HEK293T (cell line): Measurements from ENCODE around the gene VPS72.

ENCODE experiments used
- ARNT ChIP-seq: fragments of 450-650 bp; IDR thresholded peaks from 2 replicates; pipeline ENCODE4 v1.6.1; 2017; ENCODE audit warnings: mild to moderate bottlenecking
- ELF4 ChIP-seq: fragments of 450-650 bp; IDR thresholded peaks from 2 replicates; pipeline ENCODE4 v1.6.1; 2017; ENCODE audit warnings: antibody characterized with exemption
- FOXA1 ChIP-seq: fragments of 450-650 bp; IDR thresholded peaks from 2 replicates; pipeline ENCODE4 v1.6.1; 2016; ENCODE audit warnings: mild to moderate bottlenecking
- FOXK2 ChIP-seq: fragments of 450-650 bp; IDR thresholded peaks from 2 replicates; pipeline ENCODE4 v1.6.1; 2016; ENCODE audit warnings: mild to moderate bottlenecking
- FOXM1 ChIP-seq: fragments of 450-650 bp; IDR thresholded peaks from 2 replicates; pipeline ENCODE4 v1.6.1; 2017; ENCODE audit warnings: mild to moderate bottlenecking, borderline replicate concordance
- HDGF ChIP-seq: fragments of 450-650 bp; IDR thresholded peaks from 2 replicates; pipeline ENCODE4 v1.6.1; 2017; ENCODE audit warnings: antibody characterized with exemption, borderline replicate concordance
- LEF1 ChIP-seq: fragments of 450-650 bp; IDR thresholded peaks from 2 replicates; pipeline ENCODE4 v1.6.1; 2017; ENCODE audit warnings: mild to moderate bottlenecking, borderline replicate concordance
- SP1 ChIP-seq: fragments of 450-650 bp; IDR thresholded peaks from 2 replicates; pipeline ENCODE4 v1.6.1; 2017
- SUZ12 ChIP-seq: fragments of 450-650 bp; IDR thresholded peaks from 2 replicates; pipeline ENCODE4 v1.6.1; 2016; ENCODE audit warnings: mild to moderate bottlenecking
- TARDBP ChIP-seq: fragments of 450-650 bp; IDR thresholded peaks from 2 replicates; pipeline ENCODE4 v1.6.1; 2016
- ZNF384 ChIP-seq: fragments of 450-650 bp; IDR thresholded peaks from 2 replicates; pipeline ENCODE4 v1.6.1; 2016

- TF ChIP-seq HDGF = no peak
- no peak for TF ChIP-seq LEF1
- TF ChIP-seq ELF4 = no peak
- TF ChIP-seq SUZ12 = no peak
- TF ChIP-seq ARNT = no peak
- no peak for TF ChIP-seq FOXM1
- TF ChIP-seq FOXA1 = no peak
- TF ChIP-seq ZNF384 = no peak
- TF ChIP-seq SP1 = no peak
- peak; percentile 97 for TF ChIP-seq TARDBP
- TF ChIP-seq FOXK2 = no peak
These were observed 8.5 kb upstream of the VPS72 start, which contains the start of gene PIP5K1A for GRCh38 chr1:151198254-151199127.
